PC-9 (cell line): ENCODE measurements around the gene WFIKKN1. TPM values are rescaled to one million over a fixed set of nuclear protein-coding genes. Genes with fewer than 3 reads are reported as not detected.

Source experiments
- BruUV-seq: library from RNA; stranded (reverse); fragments of 400-500 nt; replicated peaks from 2 replicates; lab custom pipeline; 2021; lab: Mats Ljungman, UMichigan
- CTCF ChIA-PET: fragments of 300-600 bp; sonication (Branson Sonifier 250); formaldehyde crosslinking; loops from one replicate; lab custom pipeline; 2022; ENCODE audit warnings: antibody characterized with exemption; lab: Charles Lee
- POLR2A ChIA-PET: fragments of 300-600 bp; sonication (Branson Sonifier 250); formaldehyde crosslinking; loops from one replicate; lab custom pipeline; 2022; ENCODE audit warnings: antibody characterized with exemption; ENCODE audit not compliant: unreplicated experiment; lab: Charles Lee
- DNase-seq, 2 experiments: peaks; one replicate each; pipeline versions ENCODE4 v3.0.0 to v3.0.0-alpha.2; 2015 to 2022; ENCODE audit warnings: mixed read lengths in 1 of 2
- H2AFZ ChIP-seq: fragments of 200-600 bp; sonication (generic); 2 replicates; pipeline ENCODE4 v1.8.1; 2017; ENCODE audit warnings: antibody characterized with exemption
- H3F3A ChIP-seq: fragments of 200-600 bp; sonication (generic); 2 replicates; pipeline ENCODE4 v1.8.1; 2017; ENCODE audit warnings: antibody characterized with exemption, mild to moderate bottlenecking, low read depth; ENCODE audit not compliant: insufficient read depth
- H3K27ac ChIP-seq: fragments of 200-600 bp; sonication (generic); 2 replicates; pipeline ENCODE4 v1.6.1; 2016; ENCODE audit warnings: mixed run types
- H3K27me3 ChIP-seq: fragments of 200-600 bp; sonication (generic); 2 replicates; pipeline ENCODE4 v1.6.1; 2016; ENCODE audit warnings: low read depth, mixed run types; ENCODE audit not compliant: insufficient read depth
- H3K36me3 ChIP-seq: fragments of 200-600 bp; sonication (generic); 2 replicates; pipeline ENCODE4 v1.6.1; 2016; ENCODE audit warnings: low read depth, mixed run types
- H3K4me1 ChIP-seq: fragments of 200-600 bp; sonication (generic); replicated peaks from 2 replicates; pipeline ENCODE4 v1.6.1; 2016; ENCODE audit warnings: mixed run types; ENCODE audit not compliant: insufficient read depth
- H3K4me2 ChIP-seq: fragments of 200-600 bp; sonication (generic); 2 replicates; pipeline ENCODE4 v1.6.1; 2017; ENCODE audit warnings: mixed run types
- H3K4me3 ChIP-seq: fragments of 200-600 bp; sonication (generic); 2 replicates; pipeline ENCODE4 v1.6.1; 2016; ENCODE audit warnings: mixed run types
- H3K79me2 ChIP-seq: fragments of 200-600 bp; sonication (generic); 2 replicates; pipeline ENCODE4 v1.6.1; 2017; ENCODE audit warnings: low read depth, mixed run types
- H3K9me2 ChIP-seq: fragments of 200-600 bp; sonication (generic); 2 replicates; pipeline ENCODE4 v1.8.1; 2017; ENCODE audit warnings: mild to moderate bottlenecking; ENCODE audit not compliant: insufficient read depth
- H3K9me3 ChIP-seq: fragments of 200-600 bp; sonication (generic); 2 replicates; pipeline ENCODE4 v1.8.1; 2016; ENCODE audit warnings: low read depth; ENCODE audit not compliant: insufficient read depth
- H4K20me1 ChIP-seq: fragments of 200-600 bp; sonication (generic); 2 replicates; pipeline ENCODE4 v1.8.1; 2017; ENCODE audit not compliant: insufficient read depth
- EZH2 ChIP-seq: fragments of 200-600 bp; sonication (generic); IDR thresholded peaks from 2 replicates; pipeline ENCODE4 v1.8.0; 2017; ENCODE audit warnings: antibody characterized with exemption, low read depth
- intact Hi-C: fragments of 100-400 bp; cut with micrococcal nuclease; formaldehyde crosslinking; loops from one replicate; pipeline ENCODE4 v1.10.0; 2022; ENCODE audit not compliant: unreplicated experiment
- total RNA-seq: library from RNA; stranded (reverse); gene quantifications from 2 replicates; pipeline ENCODE4 v1.2.3, GENCODE V29; 2021
- TF ChIP-seq, protein P1 (sequence below): fragments of 200-600 bp; sonication (generic); conservative IDR thresholded peaks from 2 replicates; pipeline ENCODE4 v1.6.1; 2017; ENCODE audit warnings: mixed run types, antibody characterized with exemption, mild to moderate bottlenecking, moderate library complexity

The WFIKKN1 gene
- total RNA-seq, 1 experiment from 2014 or later = 6.9 TPM

DNA sequence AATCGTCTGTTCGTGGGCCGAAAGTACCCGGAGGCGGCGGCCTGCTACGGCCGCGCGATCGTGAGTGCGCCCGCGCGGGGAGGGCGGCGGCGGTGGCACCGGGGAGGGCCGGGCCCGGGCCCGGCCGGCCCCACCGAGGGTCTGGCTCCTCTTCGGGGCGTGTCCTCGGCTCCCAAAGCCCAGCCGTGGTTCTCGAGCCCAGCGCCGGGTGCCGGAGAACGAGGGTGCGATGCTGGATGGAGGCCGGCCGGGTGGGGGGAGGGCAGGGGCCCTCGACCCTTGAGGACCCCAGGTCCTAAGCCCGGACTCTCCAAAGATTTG lies 49.8 kb downstream of the WFIKKN1 start:
- H3K27ac ChIP-seq = no peak overlapping the region; the same call in 1 of the 2 replicates
- no peaks in the 10 kb centered on the region for H3K27me3 ChIP-seq
- peaks cover 33% of the 10 kb centered on the region for H3K79me2 ChIP-seq
- no peaks in the 10 kb centered on the region for H3K9me2 ChIP-seq
- no peak overlapping the region for H2AFZ ChIP-seq
- H3K4me1 ChIP-seq = peaks cover 33% of the 10 kb centered on the region
- POLR2A ChIA-PET = interaction anchor here (1.1 kb wide), 2 partner anchors 32 to 108 kb away, joined by 3 to 5 read pairs; partner anchors contain the start of genes CHTF18 and WDR90
- intact Hi-C loops = loop anchor here (5.0 kb wide), 1 partner anchor 153 kb away; the partner anchor contains the start of gene CAPN15
- peak overlapping the region; percentile 86 for H3K4me2 ChIP-seq
- no peak for DNase-seq
- BruUV-seq = no TSS peak
- H4K20me1 ChIP-seq = peaks cover 30% of the 10 kb centered on the region
- no peaks in the 10 kb centered on the region; the same call in 1 of the 2 replicates for H3K36me3 ChIP-seq
- H3K9me3 ChIP-seq = no peaks in the 10 kb centered on the region
- CTCF ChIA-PET = interaction anchor here (0.6 kb wide), 1 partner anchor 40 kb away, joined by 4 read pairs; no protein-coding TSS in a partner anchor
- peak overlapping the region; percentile 71 for H3K4me3 ChIP-seq
- peaks cover 40% of the 10 kb centered on the region; the same call in 1 of the 2 replicates for H3F3A ChIP-seq
- TF ChIP-seq EZH2 = no peak
- TF ChIP-seq, protein P1, sequence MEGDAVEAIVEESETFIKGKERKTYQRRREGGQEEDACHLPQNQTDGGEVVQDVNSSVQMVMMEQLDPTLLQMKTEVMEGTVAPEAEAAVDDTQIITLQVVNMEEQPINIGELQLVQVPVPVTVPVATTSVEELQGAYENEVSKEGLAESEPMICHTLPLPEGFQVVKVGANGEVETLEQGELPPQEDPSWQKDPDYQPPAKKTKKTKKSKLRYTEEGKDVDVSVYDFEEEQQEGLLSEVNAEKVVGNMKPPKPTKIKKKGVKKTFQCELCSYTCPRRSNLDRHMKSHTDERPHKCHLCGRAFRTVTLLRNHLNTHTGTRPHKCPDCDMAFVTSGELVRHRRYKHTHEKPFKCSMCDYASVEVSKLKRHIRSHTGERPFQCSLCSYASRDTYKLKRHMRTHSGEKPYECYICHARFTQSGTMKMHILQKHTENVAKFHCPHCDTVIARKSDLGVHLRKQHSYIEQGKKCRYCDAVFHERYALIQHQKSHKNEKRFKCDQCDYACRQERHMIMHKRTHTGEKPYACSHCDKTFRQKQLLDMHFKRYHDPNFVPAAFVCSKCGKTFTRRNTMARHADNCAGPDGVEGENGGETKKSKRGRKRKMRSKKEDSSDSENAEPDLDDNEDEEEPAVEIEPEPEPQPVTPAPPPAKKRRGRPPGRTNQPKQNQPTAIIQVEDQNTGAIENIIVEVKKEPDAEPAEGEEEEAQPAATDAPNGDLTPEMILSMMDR = no peak

DNA sequence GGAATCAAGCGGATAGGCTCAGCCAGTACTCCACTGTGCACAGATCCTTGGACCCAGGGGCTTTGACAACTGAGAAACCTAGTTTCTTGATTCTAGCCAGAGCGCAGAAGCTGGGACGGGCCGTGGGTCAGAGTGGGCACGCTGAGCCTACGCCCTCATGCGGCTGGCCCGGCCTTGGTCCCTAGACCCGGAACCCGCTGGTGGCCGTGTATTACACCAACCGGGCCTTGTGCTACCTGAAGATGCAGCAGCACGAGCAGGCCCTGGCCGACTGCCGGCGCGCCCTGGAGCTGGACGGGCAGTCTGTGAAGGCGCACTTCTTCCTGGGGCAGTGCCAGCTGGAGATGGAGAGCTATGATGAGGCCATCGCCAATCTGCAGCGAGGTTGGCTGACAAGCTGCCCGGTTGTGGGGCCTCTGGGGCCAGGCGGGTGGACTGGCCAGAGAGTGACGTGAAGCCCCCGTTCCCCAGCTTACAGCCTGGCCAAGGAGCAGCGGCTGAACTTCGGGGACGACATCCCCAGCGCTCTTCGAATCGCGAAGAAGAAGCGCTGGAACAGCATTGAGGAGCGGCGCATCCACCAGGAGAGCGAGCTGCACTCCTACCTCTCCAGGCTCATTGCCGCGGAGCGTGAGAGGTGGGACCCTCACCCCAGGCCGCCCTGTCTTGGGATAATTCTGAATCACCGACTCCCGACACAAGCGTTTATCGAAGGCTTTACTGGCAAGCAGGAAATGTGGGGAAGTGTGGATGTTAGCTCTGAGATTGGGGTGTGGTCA lies 50.4 kb downstream of the WFIKKN1 start:
- no peak for DNase-seq
- intact Hi-C loops = loop anchor here (5.0 kb wide), 1 partner anchor 154 kb away; the partner anchor contains the start of gene CAPN15
- Histone ChIP-seq H3K9me3 (no peaks in the 10 kb centered on the region), H3F3A (peaks cover 40% of the 10 kb centered on the region; the same call in 1 of the 2 replicates), H3K4me3 (peak overlapping the region; percentile 71), H3K27me3 (no peaks in the 10 kb centered on the region), H3K9me2 (no peaks in the 10 kb centered on the region), H3K36me3 (no peaks in the 10 kb centered on the region; the same call in 1 of the 2 replicates), H3K79me2 (peaks cover 33% of the 10 kb centered on the region), H3K27ac (no peak overlapping the region), H4K20me1 (peaks cover 30% of the 10 kb centered on the region), H3K4me2 (peak overlapping the region; percentile 86), H3K4me1 (peaks cover 33% of the 10 kb centered on the region), H2AFZ (no peak overlapping the region)
- ChIA-PET CTCF (no interaction called here), POLR2A (interaction anchor here (0.5 to 1.1 kb wide), 6 partner anchors 12 to 154 kb away, joined by 3 to 7 read pairs (median 5); partner anchors contain the start of genes CAPN15, CHTF18 and WDR90)
- TF ChIP-seq, protein P1 = no peak; the same call in 1 of the 2 replicates
- TF ChIP-seq EZH2 = no peak
- BruUV-seq = TSS peak; percentile 48

DNA sequence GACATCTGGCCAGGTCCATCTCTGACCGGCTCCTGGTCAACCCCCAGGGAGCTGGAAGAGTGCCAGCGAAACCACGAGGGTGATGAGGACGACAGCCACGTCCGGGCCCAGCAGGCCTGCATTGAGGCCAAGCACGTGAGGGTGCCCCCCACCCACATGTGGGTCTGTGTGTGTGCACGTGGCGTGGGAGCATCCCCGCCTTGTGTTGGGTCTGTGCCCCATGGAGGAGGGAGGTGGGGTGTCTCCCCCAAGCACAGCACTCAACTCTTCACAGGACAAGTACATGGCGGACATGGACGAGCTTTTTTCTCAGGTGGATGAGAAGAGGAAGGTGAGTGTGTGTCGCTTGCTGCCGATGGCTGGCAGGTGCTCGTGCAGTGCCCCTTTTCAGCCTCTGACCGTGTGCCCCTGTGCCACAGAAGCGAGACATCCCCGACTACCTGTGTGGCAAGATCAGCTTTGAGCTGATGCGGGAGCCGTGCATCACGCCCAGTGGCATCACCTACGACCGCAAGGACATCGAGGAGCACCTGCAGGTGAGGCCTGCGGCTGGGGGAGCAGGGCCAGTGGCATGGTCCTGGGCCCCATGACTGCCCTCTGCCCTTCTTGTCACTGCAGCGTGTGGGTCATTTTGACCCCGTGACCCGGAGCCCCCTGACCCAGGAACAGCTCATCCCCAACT lies 51.1 kb downstream of the WFIKKN1 start:
- Histone ChIP-seq H3F3A (peaks cover 40% of the 10 kb centered on the region; the same call in 1 of the 2 replicates), H3K9me2 (no peaks in the 10 kb centered on the region), H3K4me1 (peaks cover 33% of the 10 kb centered on the region), H3K9me3 (no peaks in the 10 kb centered on the region), H3K36me3 (no peaks in the 10 kb centered on the region; the same call in 1 of the 2 replicates), H3K27me3 (no peaks in the 10 kb centered on the region), H3K79me2 (peaks cover 33% of the 10 kb centered on the region), H3K4me2 (peak overlapping the region; percentile 86), H2AFZ (no peak overlapping the region), H3K27ac (no peak overlapping the region), H4K20me1 (peaks cover 30% of the 10 kb centered on the region), H3K4me3 (peak overlapping the region; percentile 71)
- CTCF ChIA-PET = interaction anchor here (0.6 kb wide), 1 partner anchor 33 kb away, joined by 3 read pairs; the partner anchor contains the start of gene METRN
- intact Hi-C loops = loop anchor here (5.0 kb wide), 1 partner anchor 155 kb away; the partner anchor contains the start of gene CAPN15
- TF ChIP-seq, protein P1 = no peak
- TF ChIP-seq EZH2 = no peak
- no peak for DNase-seq
- TSS peak; percentile 38 for BruUV-seq
- POLR2A ChIA-PET = interaction anchor here (0.6 to 0.7 kb wide), 4 partner anchors 92 to 113 kb away, joined by 3 to 7 read pairs (median 6); no protein-coding TSS in a partner anchor
